K562 (cell line): ENCODE data around the gene FSTL4. TPM values are rescaled to one million over a fixed set of nuclear protein-coding genes. Genes with fewer than 3 reads are reported as not detected.

ENCODE experiments used
- ATAC-seq: fragments of 200-7000 bp; cut with Tn5 transposase; 3 replicates; pipeline ENCODE4 v1.9.1; 2020; ENCODE audit warnings: moderate library complexity
- BruUV-seq: library from RNA; stranded (reverse); fragments of 400-500 nt; replicated peaks from 2 replicates; lab custom pipeline; 2021; lab: Mats Ljungman, UMichigan
- CTCF ChIA-PET: fragments of 300-600 bp; formaldehyde crosslinking; extraction: SDS; loops from one replicate; lab custom pipeline; 2021; ENCODE audit warnings: low intra/inter-chr PET ratio; lab: Yijun Ruan, JAX
- POLR2A ChIA-PET: fragments of 300-600, 350-650 bp; sonication (Branson Sonifier 250); formaldehyde crosslinking; extraction: SDS; loops from one replicate; lab custom pipeline; 2021; ENCODE audit warnings: antibody characterized with exemption, inconsistent platforms; lab: Yijun Ruan, JAX
- DNase-seq, 4 experiments: peaks; one replicate each; pipeline versions ENCODE4 v3.0.0 to v3.0.0-alpha.2; 2011 to 2018; ENCODE audit warnings: low spot score in 3 of 4, mixed read lengths in 3 of 4; ENCODE audit errors: extremely low read depth in 1 of 4
- FAIRE-seq: peaks from 2 replicates; lab custom pipeline; 2011; peaks lifted over from hg19 to GRCh38; lab: Jason Lieb, UNC
- H2AFZ ChIP-seq: 2 replicates; pipeline ENCODE4 v1.6.0; 2011; ENCODE audit warnings: low read depth, low read length, control low read depth, inconsistent platforms
- H3K27ac ChIP-seq: fragments of 200-600 bp; 3 replicates; pipeline ENCODE4 v1.8.0; 2011; ENCODE audit warnings: low read depth, mild to moderate bottlenecking, control low read depth, inconsistent platforms, low read length, moderate library complexity, mixed read lengths; ENCODE audit errors: extremely low read depth
- H3K27me3 ChIP-seq, 2 experiments: fragments of 300-600 bp in 1 of 2; 2 replicates in 1 of 2; 3 replicates in 1 of 2; pipeline versions ENCODE4 v1.6.0 to v1.8.0; 2011; ENCODE audit warnings: inconsistent platforms in 2 of 2, low read length in 2 of 2, mild to moderate bottlenecking in 1 of 2, mixed read lengths in 1 of 2, moderate library complexity in 1 of 2; ENCODE audit not compliant: control insufficient read depth in 2 of 2, insufficient read depth in 2 of 2
- H3K36me3 ChIP-seq: fragments of 300-600 bp; 3 replicates; pipeline ENCODE4 v1.8.0; 2011; ENCODE audit warnings: mild to moderate bottlenecking, low read length, inconsistent platforms; ENCODE audit not compliant: control insufficient read depth, insufficient read depth
- H3K4me1 ChIP-seq, 2 experiments: fragments of 200-600 bp in 1 of 2; replicated peaks in 1 of 2; 2 replicates in 1 of 2; 3 replicates in 1 of 2; pipeline versions ENCODE4 v1.5.1 to v1.8.0; 2011; ENCODE audit warnings: inconsistent platforms in 2 of 2, low read length in 2 of 2, mild to moderate bottlenecking in 1 of 2, mixed read lengths in 1 of 2, moderate library complexity in 1 of 2; ENCODE audit not compliant: control insufficient read depth in 2 of 2, insufficient read depth in 2 of 2
- H3K4me2 ChIP-seq: 2 replicates; pipeline ENCODE4 v1.6.1; 2011; ENCODE audit warnings: low read length, control low read depth, inconsistent platforms, mixed read lengths; ENCODE audit not compliant: insufficient read depth
- H3K4me3 ChIP-seq: fragments of 200-600 bp; sonication (generic), shearing (Covaris generic); 2 replicates; pipeline ENCODE4 v1.5.1; 2016; ENCODE audit warnings: control low read depth, inconsistent platforms
- H3K79me2 ChIP-seq: fragments of 200-600 bp; 3 replicates; pipeline ENCODE4 v1.8.0; 2011; ENCODE audit warnings: low read length, inconsistent platforms; ENCODE audit not compliant: control insufficient read depth, insufficient read depth
- H3K9ac ChIP-seq, 2 experiments: 2 replicates each; pipeline versions ENCODE4 v1.6.0 to v1.6.1; 2011; ENCODE audit warnings: low read depth in 2 of 2, low read length in 2 of 2, control low read depth in 1 of 2, inconsistent platforms in 1 of 2, mild to moderate bottlenecking in 1 of 2, mixed read lengths in 1 of 2; ENCODE audit not compliant: insufficient read depth in 1 of 2
- H3K9me1 ChIP-seq: one replicate; pipeline ENCODE4 v1.6.0; 2011; ENCODE audit warnings: inconsistent platforms, mild to moderate bottlenecking, low read length, moderate library complexity; ENCODE audit not compliant: control insufficient read depth, insufficient read depth
- H3K9me3 ChIP-seq: replicated peaks from 2 replicates; pipeline ENCODE4 v1.5.1; 2011; ENCODE audit warnings: low read depth, low read length, inconsistent platforms; ENCODE audit not compliant: control insufficient read depth, insufficient read depth
- H4K20me1 ChIP-seq: replicated peaks from 2 replicates; pipeline ENCODE4 v1.6.1; 2011; ENCODE audit warnings: low read length, inconsistent platforms, mixed read lengths; ENCODE audit not compliant: control insufficient read depth, insufficient read depth
- BRCA1 ChIP-seq, 2 experiments: fragments of 450-650 bp in 1 of 2; sonication (generic) in 1 of 2; formaldehyde crosslinking in 1 of 2; IDR thresholded peaks; 2 replicates each; pipeline versions ENCODE4 v1.5.0 to v1.6.1; 2017 to 2020; ENCODE audit warnings: mild to moderate bottlenecking in 1 of 2, missing genetic modification reagents in 1 of 2
- CBX1 ChIP-seq: sonication (generic); IDR thresholded peaks from 2 replicates; pipeline ENCODE4 v1.6.1; 2016; ENCODE audit warnings: antibody characterized with exemption, low read depth, mild to moderate bottlenecking
- EZH2 ChIP-seq: IDR thresholded peaks from 2 replicates; pipeline ENCODE4 v1.6.1; 2012; ENCODE audit warnings: low read depth, mild to moderate bottlenecking, inconsistent platforms, low read length, borderline replicate concordance
- FOXM1 ChIP-seq, 2 experiments: fragments of 450-650 bp in 1 of 2; sonication (generic) in 1 of 2; formaldehyde crosslinking in 1 of 2; IDR thresholded peaks; 2 replicates each; pipeline versions ENCODE4 v1.6.1 to v1.9.0; 2017 to 2022; ENCODE audit warnings: low read depth in 2 of 2, mild to moderate bottlenecking in 2 of 2, missing genetic modification reagents in 1 of 2, moderate library complexity in 1 of 2
- KDM5B ChIP-seq: fragments of 200-600 bp; sonication (generic); IDR thresholded peaks from 2 replicates; pipeline ENCODE4 v1.6.1; 2012; ENCODE audit warnings: low read depth, mild to moderate bottlenecking, moderate library complexity, low read length, control low read depth, inconsistent platforms; ENCODE audit not compliant: insufficient replicate concordance
- MBD2 ChIP-seq: sonication (generic); IDR thresholded peaks from 2 replicates; pipeline ENCODE4 v1.6.1; 2016; ENCODE audit warnings: low read depth, borderline replicate concordance
- MEF2A ChIP-seq: IDR thresholded peaks from 2 replicates; pipeline ENCODE4 v1.6.1; 2011; ENCODE audit warnings: low read depth, mild to moderate bottlenecking, low read length, moderate library complexity; ENCODE audit not compliant: control insufficient read depth
- PHB2 ChIP-seq: fragments of 450-650 bp; IDR thresholded peaks from 2 replicates; pipeline ENCODE4 v1.6.1; 2017; ENCODE audit warnings: low read depth
- PHTF2 ChIP-seq: fragments of 250-450 bp; sonication (Bioruptor Pico); IDR thresholded peaks from 2 replicates; pipeline ENCODE4 v1.5.0; 2021; ENCODE audit warnings: mild to moderate bottlenecking
- POLR3G ChIP-seq: IDR thresholded peaks from 2 replicates; pipeline ENCODE4 v1.6.1; 2011; ENCODE audit not compliant: insufficient read length, insufficient replicate concordance; ENCODE audit errors: extremely low read depth
- RNF219 ChIP-seq: fragments of 250-450 bp; sonication (Bioruptor Pico); IDR thresholded peaks from 2 replicates; pipeline ENCODE4 v1.5.0; 2022; ENCODE audit warnings: mild to moderate bottlenecking
- THRA ChIP-seq: fragments of 450-650 bp; IDR thresholded peaks from 2 replicates; pipeline ENCODE4 v1.6.1; 2017; ENCODE audit warnings: mild to moderate bottlenecking, moderate library complexity
- USF1 ChIP-seq: sonication (generic); formaldehyde crosslinking; IDR thresholded peaks from 2 replicates; pipeline ENCODE4 v1.9.0; 2022; ENCODE audit warnings: mild to moderate bottlenecking, missing genetic modification reagents
- ZFP30 ChIP-seq: fragments of 250-450 bp; sonication (Bioruptor Pico); IDR thresholded peaks from 2 replicates; pipeline ENCODE4 v1.8.0; 2022; ENCODE audit warnings: moderate library complexity, mild to moderate bottlenecking, inconsistent platforms, borderline replicate concordance
- ZNF212 ChIP-seq: fragments of 450-650 bp; formaldehyde crosslinking; IDR thresholded peaks from 2 replicates; pipeline ENCODE4 v1.4.0; 2020; ENCODE audit warnings: mild to moderate bottlenecking
- ZNF41 ChIP-seq: fragments of 250-450 bp; sonication (Bioruptor Pico); conservative IDR thresholded peaks from 2 replicates; pipeline ENCODE4 v1.4.0; 2020; ENCODE audit warnings: mild to moderate bottlenecking
- ZNF780A ChIP-seq: fragments of 250-450 bp; sonication (Bioruptor Pico); IDR thresholded peaks from 2 replicates; pipeline ENCODE4 v1.5.0; 2021; ENCODE audit warnings: mild to moderate bottlenecking
- WGBS: fragments of 100-300 bp; shearing (Covaris generic); methylation state at CpG from one replicate; pipeline ENCODE4 v1.1.6; 2016; ENCODE audit warnings: low coverage, mixed read lengths; ENCODE audit not compliant: insufficient coverage; ENCODE audit errors: missing lambda C conversion rate; 5-methylcytosine and 5-hydroxymethylcytosine counted together
- in situ Hi-C: fragments of 300-500 bp; cut with MboI; formaldehyde crosslinking; loops from 4 replicates; pipeline ENCODE4 v1.15.0; 2018; ENCODE audit warnings: inconsistent platforms, mixed read lengths
- intact Hi-C: fragments of 100-400 bp; cut with micrococcal nuclease; formaldehyde crosslinking; loops from 2 replicates; pipeline ENCODE4 v1.14.2; 2022
- polyA plus RNA-seq, 8 experiments: library from polyadenylated mRNA; depleted of rRNA in 4 of 8; stranded (reverse) in 5 of 8; unstranded in 3 of 8; fragments of >200 nt; fragmentation: Nextera tagmentation in 2 of 8; fragmentation: Illumina TruSeq in 1 of 8; extraction: Ambion mirVana in 2 of 8; extraction: Trizol in 1 of 8; gene quantifications; 2 replicates each; pipeline versions ENCODE4 v1.2.1 to v1.2.3, GENCODE V29; 2011 to 2014; ENCODE audit warnings: inconsistent platforms in 1 of 8, missing spikeins in 1 of 8
- total RNA-seq, 7 experiments: library from RNA; depleted of rRNA in 6 of 7; stranded (reverse); fragments of >200 nt in 6 of 7; fragmentation: Illumina TruSeq in 2 of 7; extraction: Trizol in 2 of 7; gene quantifications; 2 replicates each; pipeline versions ENCODE4 v1.2.1 to v1.2.3, GENCODE V29; 2011 to 2021; ENCODE audit warnings: low replicate concordance in 1 of 7

FSTL4 gene
- total and polyA plus RNA-seq, 9 of the 15 experiments (the other 6 are each of a cell fraction or from before 2014, with no cell fraction given): 0.08 to 0.18 (median 0.10) TPM; not detected in 5

GRCh38 chr5:133432956-133433532, 179.3 kb downstream of the FSTL4 start (continued):
- TF ChIP-seq CBX1: no peak
- TF ChIP-seq ZNF780A (CRISPR knock-in tag): no peak
- TF ChIP-seq PHB2: no peak
- TF ChIP-seq MEF2A: no peak
- TF ChIP-seq RNF219: no peak
- no peak for TF ChIP-seq ZFP30 (CRISPR knock-in tag)

GRCh38 chr5:133431326-133431865, 180.9 kb downstream of the FSTL4 start:
- Histone ChIP-seq H3K9ac (no peak overlapping the region), H3K9me3 (no peaks in the 10 kb centered on the region; the same call in 1 of the 2 replicates), H2AFZ (no peak overlapping the region), H3K27ac (no peak overlapping the region), H3K27me3 (peaks cover 3 to 20% of the 10 kb centered on the region in 2 experiments; a peak in 4 of 5 replicates), H4K20me1 (peaks cover 7% of the 10 kb centered on the region; the same call in 1 of the 2 replicates), H3K9me1 (no peaks in the 10 kb centered on the region), H3K79me2 (no peaks in the 10 kb centered on the region), H3K4me1 (no peaks in the 10 kb centered on the region), H3K36me3 (no peaks in the 10 kb centered on the region), H3K4me2 (no peak overlapping the region), H3K4me3 (no peak overlapping the region)
- WGBS: 0% methylated on average over 2 of the region's 2 CpGs
- no TSS peak for BruUV-seq
- intact Hi-C loops (no loop called here), in situ Hi-C loops (no loop called here)
- CTCF ChIA-PET: no interaction called here
- FAIRE-seq: no peak
- no peak for DNase-seq
- POLR2A ChIA-PET: no interaction called here
- ATAC-seq: no peak
- TF ChIP-seq KDM5B (no peak), EZH2 (no peak), ZNF212 (CRISPR knock-in tag) (no peak), BRCA1 (IDR thresholded peaks at IDR 0.05) (no peak), BRCA1 (CRISPR knock-in tag; IDR thresholded peaks at IDR 0.05) (no peak), ZNF780A (CRISPR knock-in tag) (no peak), POLR3G (no peak), MBD2 (no peak), ZNF41 (no peak), USF1 (no peak), THRA (no peak), PHTF2 (CRISPR knock-in tag) (no peak), FOXM1 (IDR thresholded peaks at IDR 0.05; ENCODE audit: low read depth) (no peak), FOXM1 (CRISPR knock-in tag; IDR thresholded peaks at IDR 0.05; ENCODE audit: low read depth) (no peak)
